HG03108 (cell line): Measurements from ENCODE around the gene CDK11B.
"Not testable (repeated sequence)": the region's sequence is repeated elsewhere in the genome, so short reads cannot be mapped to it uniquely, and the experiment has no call there.

Experiments used
- ATAC-seq: cut with Tn5 transposase; IDR thresholded peaks from one replicate; pipeline ENCODE4 v1.9.1; 2021; ENCODE audit warnings: moderate library complexity; ENCODE audit not compliant: unreplicated experiment

CDK11B gene

GRCh38 chr1:1683104-1683905, 24.5 kb upstream of the CDK11B start:
- no peak for ATAC-seq

DNA sequence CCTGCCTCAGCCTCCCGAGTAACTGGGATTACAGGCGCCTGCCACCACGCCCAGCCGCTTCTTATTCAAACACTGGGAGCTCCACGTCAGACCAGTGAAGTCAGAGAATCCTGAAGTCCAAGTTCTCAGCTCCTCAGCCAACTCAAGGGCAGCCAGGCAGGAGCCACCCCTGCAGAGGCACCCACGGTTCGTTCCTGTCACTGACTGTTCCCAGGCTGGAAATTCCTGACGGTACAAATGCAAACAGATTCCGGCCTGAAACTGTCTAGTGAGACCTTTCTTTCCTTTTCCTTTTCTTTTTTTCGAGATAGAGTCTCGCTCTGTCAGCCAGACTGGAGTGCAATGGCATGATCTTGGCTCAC, 22.1 kb upstream of the CDK11B start:
- no peak for ATAC-seq

DNA sequence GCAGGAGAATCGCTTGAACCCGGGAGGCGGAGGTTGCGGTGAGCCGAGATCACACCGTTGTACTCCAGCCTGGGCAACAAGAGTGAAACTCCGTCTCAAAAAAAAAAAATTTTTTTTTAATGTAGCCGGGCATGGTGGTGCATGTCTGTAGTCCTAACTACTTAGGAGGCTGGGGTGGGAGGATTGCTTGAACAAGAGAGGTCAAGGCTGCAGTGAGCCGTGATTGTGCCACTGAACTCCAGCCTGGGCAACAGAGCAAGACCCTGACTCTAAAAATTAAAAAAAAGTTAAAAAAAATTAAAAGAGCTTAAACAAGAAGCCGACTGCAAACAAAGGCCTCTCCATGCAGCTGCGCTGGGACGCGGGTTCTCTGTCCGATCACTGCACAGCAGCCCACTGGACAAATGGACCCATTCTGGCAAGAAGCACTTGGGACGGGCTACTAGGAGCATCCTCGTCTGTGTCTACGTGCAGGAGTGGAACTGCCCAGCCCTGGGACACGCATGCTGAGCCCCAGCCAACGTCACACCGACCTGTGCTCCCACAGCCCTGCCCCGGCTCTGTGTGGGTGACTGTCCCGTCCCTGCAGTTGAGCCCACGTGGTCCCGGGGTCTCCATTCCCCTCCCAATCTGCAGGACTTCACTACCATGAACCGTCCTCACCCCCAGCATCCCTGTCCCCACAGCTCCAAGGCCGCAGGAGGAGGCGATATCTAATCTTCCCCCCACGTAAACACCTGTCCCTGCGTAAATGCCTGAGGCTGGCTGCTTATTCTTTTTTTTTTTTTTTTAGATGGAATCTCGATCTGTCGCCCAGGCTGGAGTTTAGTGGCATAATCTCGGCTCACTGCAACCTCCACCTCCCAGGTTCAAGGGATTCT, 21.5 kb upstream of the CDK11B start:
- no peak for ATAC-seq

DNA sequence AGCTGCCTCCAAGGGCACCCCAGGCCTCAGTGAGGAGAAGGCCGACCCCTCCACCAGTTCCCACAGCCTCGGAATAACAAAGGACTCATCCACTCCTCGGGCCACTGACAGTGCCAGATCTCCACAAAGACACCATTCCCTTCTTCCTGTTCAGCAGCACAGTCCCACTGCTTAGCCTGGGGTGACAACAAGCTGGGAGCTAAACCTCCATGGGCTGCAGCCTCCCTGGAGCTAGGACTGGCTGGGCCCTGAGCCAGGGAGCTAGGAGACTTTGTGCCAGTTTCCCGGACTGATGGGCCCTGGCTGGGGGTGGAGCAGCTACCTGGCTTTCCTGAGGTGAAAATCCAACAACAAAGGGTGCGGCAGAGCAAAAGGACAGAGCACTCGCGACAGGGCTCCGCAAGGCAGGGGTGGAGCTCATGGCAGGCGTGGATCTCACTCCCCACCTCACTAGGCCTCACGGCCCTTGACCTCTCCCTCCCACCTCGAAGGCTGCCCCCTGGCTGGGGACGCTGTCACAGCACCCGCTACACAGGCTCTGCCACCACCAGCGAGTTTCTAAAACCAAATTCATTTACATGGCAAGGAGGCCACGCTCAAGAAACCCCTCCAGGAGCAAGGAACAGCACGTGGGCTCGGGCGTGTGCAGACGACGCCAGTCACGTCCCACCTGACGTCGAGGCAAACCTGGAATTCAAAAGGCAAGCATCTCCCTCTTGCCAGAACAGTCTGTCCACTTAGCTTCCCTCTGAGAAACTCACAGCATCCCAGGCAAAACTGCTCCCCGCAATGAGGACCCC, 20.0 kb upstream of the CDK11B start:
- ATAC-seq: no peak

DNA sequence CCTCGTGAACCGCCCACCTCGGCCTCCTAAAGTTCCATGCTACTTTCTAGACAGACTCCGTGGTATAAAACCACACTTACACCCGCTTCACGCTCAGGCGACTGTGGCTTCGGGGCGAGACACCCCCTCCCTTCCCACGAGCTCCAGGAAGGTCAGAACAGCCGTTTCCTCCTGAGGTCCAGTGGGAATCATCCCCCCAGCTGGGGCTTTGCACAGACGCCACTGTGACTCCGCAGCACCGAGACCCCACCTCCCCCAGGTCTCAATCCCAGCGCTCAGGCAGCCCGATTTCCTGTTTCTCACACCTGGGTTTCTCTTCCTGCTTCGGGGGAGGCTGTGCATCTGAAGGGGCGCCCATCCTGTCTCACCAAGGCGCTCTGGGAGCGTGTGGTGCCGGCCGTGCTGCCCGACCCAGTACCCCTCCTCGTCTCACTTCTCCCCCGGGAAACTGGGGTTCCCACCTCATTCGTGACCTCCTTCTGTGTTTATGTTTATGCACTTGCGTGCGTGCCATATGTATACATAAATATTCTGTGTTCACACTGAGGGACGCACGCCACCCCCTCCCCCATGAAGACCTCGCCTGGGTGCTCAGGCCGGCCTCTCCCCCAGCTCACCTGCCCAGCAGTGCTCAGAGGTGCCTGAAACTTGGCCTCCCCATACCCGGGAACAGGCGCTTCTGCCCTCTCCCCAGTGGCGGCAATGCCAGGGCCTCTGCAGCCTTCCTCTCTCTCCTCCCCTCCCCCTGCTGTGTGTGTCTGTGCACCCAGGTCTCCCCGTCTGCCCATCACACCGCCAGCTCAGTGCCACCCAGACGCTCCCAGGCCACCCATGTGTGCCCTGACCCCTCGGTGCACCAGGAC, 19.1 kb upstream of the CDK11B start:
- ATAC-seq: peak; percentile 75

GRCh38 chr1:1676087-1676486, 17.3 kb upstream of the CDK11B start:
- not testable (repeated sequence) for ATAC-seq

DNA sequence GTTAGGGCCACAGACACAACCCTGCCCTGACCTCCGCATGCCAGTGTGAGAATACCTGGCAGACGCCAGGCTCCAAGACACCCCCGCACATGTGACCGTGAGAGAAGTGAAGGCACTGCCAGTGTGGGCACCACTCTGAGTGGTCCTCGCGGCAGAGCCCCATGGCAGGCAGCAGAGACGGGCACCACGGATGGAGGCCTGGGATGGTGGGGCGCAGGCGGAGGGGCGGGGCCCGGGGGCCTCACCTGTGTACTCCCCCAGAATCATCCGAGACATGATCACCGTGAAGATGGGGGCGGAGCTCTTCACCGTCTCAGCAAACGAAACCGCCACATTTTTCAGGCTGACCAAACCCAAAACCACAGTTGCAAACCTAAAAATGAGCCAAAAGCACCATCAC, 16.4 kb upstream of the CDK11B start:
- ATAC-seq: not testable (repeated sequence)

DNA sequence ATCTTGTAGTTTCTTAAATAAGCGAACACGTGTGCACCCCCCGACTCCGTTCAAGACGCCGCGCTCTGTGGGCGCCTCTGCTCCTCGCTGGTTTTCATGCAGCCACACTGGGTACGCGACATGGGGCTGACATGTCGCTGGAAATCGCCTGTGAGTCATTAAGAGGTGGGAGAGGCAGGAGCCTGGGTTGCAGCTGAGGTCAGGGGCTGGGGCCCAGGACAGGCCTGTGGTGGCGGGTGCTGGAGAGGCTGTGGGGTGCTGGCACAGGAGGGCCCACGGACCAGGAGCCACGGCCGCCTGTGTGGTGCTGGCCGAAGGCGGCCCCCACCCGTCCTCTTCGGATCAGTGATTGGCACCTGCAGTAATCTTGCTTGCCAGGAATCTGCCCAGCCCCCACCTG, 16.0 kb upstream of the CDK11B start:
- ATAC-seq: not testable (repeated sequence)

DNA sequence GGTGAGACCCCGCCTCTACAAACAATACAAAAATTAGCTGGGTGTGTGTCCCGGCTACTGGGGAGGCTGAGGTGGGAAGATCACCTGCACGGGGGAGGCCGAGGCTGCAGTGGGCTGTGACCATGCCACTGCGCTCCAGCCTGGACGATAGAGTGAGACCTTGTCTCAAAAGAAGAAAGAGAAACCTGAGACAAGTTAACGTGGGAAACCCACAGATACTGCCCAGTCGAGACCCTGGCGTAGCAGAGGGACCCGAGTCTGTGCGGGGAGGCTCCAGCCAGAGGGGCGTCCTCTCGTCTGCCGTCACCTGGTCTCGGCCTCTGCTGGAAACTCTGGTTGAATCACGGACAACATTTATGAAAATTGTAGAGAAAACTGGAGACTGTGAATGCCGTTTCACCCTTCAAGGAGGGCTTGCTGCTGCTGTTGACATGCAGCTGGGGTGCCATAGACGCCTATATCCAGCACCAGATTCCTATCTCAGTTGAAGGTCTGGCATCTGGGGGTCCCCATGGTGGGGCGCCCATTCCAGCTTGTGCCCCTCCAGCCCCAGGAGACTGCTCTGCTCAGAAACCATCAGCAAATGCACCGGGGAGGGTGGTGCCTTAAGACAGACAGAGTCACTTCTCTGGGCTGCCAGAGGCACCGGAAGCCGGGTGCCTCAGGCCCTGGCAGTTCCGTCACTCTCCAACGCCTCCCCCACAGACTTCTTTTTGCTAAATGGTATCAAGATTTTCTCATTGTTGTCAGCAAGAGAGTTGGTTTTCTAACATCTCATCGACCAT, 13.6 kb upstream of the CDK11B start:
- no peak for ATAC-seq

DNA sequence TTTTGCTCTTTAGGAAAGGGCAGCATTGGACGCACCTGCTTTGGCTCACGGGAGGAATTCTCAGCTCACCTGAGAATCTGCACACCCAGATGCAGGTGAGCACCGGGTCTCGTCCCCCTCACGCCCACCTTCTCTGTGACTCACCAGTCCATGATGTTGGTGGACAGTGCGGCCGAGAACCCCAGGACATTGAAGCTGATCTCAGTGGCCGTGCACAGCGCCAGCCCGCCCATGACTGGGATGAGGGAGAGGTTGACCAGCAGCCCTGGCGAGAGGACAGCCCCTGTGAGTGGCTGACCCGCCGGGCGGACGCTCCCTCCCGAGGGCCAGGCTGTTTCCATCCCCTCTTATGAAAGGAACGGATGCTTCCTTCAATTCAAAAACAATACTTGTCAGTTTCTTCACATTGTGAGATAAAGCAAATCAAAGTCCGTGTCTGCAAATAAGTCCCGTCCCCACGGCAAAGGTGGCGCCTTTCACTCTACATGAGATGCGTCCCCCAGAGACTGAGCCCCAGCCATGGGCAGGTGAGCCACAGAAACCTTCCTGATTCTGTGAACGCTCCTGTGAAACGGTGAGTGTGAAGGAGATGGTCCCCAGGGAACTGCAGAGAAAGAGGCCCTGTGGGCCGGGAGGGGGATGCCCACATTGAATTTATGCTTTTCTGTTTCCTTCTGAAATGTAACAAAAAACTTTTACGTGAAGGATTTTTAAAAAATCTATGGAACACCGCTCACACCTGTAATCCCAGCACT, 12.7 kb upstream of the CDK11B start:
- ATAC-seq: no peak

DNA sequence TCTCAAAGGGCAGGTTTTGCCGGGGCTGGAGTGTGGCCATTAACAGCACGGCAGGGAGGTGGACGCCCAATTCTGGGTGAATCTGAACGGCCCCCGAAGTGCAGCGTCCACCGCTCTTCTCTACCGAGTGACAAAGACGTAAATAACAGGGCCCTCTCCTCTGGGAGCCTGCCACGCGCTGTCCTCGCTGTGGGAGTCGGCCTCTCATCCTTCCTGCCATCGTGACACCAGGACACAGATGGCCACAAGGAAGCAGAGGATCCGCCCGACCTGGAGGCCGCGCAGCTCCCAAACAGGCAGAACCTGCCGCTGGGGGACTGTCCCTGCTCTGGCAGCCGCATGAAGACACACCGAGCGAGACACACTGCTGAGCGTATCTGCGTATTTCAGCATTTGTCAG, 12.1 kb upstream of the CDK11B start:
- no peak for ATAC-seq

DNA sequence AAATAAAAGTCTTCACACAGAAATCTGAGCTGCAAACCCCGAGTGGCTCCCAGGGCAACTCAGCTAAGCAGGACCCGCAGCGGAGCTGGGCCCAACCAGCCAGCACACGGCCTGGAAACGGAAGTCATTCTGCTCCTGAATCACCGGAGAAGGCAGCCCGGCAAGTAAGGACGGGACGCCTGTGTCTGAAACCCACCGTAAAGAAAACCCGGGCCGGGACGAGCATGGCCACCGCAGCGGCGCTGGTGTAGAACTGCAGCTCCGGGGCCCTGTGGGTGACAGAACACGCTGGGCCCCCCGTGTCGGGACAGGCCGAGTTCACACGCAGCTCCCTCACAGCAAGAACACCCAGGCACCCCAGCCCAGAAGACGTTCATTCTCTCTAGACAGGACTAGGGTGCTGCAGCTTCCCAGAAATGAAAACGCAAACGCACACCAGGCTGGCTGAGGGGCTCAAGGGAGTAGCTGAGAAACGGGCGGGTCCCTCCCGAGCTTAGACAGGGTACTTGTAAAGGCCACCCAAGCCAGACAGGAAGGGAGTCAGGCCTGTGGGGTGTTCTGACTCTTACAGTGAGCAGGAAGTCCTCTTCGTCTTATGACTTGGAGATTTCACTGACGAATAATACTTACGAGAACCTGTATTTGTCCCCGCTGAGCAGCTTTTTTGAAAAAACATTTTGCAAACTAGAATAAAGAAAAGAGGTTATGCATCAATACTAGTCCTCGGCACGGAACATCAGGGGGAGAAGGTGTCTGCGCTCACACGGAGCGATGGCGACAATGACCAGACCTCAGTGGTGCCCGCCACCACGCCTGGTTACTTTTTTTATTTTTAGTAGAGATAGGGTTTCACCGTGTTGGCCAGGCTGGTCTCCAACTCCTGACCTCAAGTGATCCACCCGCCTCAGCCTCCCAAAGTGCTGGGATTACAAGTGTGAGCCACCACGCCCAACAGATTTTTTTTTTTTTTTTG, 10.9 kb upstream of the CDK11B start:
- no peak for ATAC-seq

GRCh38 chr1:1666526-1666925, 7.7 kb upstream of the CDK11B start:
- no peak for ATAC-seq

DNA sequence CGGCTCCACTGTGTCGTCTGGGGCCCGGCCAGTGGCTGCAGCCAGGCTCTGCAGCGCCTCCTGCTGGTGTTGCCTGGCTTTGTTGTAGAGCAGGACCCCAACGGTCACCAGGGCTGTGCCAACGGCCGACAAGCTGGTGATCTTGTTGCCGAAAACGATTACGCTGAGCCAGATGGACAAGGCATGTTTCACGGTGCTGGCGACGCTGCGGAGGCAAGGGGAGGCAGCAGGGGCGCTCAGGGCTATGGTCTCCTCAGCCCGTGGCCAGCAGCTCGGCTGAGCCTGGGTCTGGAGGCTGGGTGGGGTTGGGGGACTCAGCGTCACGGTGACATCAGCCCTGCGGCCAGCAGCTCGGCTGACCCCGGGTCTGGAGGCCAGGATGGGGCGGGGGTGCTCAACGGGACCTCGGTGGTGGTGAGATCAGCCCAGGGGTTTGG, 7.0 kb upstream of the CDK11B start:
- ATAC-seq: no peak

GRCh38 chr1:1664941-1665814, 6.4 kb upstream of the CDK11B start:
- no peak for ATAC-seq

DNA sequence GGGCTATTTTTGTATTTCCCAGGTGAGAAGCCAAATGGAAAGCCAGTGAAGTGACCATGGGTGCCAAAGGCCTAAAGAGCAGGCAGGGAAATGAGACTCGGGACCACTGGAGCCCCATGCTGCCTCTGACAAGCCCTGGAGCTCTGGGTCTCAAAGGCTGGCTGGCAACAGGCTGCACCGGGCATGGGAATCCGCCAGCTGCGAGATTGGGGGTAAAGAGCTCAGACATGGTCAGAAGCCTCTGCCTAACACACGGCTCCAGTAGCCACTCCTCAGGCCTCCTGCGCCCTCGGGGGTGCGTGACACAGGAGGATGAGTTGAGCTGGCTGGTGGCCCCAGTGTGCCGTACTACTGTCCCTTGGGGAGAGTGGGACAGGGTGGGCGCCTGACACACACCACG, 5.5 kb upstream of the CDK11B start:
- not testable (repeated sequence) for ATAC-seq
